GM21360 (cell line): ENCODE results near the gene TRMT10A.
"Not testable (repeated sequence)": the region's sequence is repeated elsewhere in the genome, so short reads cannot be mapped to it uniquely, and the experiment has no call there.

ENCODE experiments used
- ATAC-seq: cut with Tn5 transposase; IDR thresholded peaks from one replicate; pipeline ENCODE4 v1.9.1; 2021; ENCODE audit warnings: mild to moderate bottlenecking, moderate library complexity; ENCODE audit not compliant: unreplicated experiment

The TRMT10A gene

GRCh38 chr4:99564921-99565320, 1.1 kb upstream of the TRMT10A start:
- ATAC-seq = no peak

- ATAC-seq = no peak
These were observed 11.0 kb downstream of the TRMT10A start for GRCh38 chr4:99552872-99553271.

- no peak for ATAC-seq
These were observed 23.4 kb downstream of the TRMT10A start for GRCh38 chr4:99540277-99540939.

GRCh38 chr4:99537674-99538073, 26.2 kb downstream of the TRMT10A start:
- ATAC-seq = no peak

DNA sequence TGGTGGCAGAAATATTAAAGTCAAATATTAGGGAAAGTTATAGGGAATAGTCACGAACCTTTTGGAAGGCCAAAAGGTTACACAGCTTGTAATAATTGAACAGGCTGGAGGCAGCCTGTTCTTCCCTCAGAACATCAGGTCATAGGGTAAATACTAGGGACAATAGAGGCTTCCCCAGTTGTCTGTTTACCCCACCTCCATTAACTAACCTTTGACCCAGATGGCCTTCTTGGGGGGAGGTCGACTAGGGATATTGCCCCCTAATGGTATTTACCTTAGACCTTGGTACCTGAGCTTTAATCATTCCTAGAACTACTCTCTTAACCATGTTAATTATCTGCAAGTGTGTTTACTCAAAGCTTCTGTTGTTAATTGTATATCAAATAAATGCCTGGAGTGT, 27.0 kb downstream of the TRMT10A start:
- ATAC-seq = no peak

DNA sequence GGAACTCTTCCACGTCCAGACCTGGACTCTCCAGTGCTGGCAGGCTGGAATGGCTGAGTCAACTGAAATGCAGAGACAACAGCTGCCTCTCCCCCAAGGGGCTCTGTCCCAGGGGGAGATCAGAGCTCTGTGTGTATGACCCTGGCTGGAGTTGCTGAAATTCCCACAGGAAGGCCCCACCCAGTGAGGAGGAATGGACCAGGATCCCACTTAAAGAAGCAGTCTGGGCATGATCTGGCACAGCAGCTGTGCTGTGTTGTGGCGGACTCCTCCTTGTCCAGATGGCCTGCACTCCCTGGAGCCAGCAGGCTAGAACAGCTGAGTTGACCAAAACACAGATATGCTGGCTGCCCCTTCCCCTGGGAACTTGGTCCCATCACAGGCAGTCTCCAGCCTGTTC, 27.6 kb downstream of the TRMT10A start:
- no peak for ATAC-seq

- ATAC-seq = not testable (repeated sequence)
These were observed 29.1 kb downstream of the TRMT10A start for GRCh38 chr4:99534699-99535098.

DNA sequence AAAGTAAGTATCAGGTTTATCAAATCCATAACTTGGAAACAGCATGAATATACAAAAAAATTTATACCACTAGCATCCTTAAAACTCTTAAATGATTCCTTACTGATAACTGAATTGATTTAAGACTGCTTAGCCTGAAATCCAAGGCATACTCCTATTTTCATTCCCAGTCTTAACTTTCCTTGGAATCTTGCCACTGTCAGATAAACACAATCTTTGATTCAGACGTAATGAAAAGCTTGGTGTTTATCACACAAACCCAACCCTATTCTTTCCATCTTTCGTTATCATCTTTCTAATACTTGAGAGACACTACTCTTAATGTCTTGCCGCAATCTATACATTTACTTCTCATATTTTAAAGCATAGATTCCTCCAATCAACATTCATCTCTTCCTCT, 33.9 kb downstream of the TRMT10A start:
- no peak for ATAC-seq

DNA sequence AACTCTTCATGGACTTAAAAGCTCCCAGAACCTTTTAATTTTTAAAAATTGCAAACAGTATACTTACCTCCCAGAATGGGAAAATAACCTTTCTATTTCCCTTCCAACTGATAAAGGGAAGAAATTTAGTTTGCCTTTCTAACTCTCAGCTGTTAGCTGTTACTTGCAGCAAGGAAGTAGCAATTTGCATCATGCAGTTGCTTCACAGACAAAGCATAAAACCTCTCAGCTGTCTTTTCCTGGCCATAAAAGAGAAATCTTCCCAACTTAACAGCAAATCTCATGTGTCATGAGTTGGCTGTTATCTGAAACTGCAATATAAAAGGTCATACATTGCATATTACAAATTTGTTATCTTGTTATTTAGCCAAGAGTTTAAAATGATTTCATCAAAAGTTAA, 34.6 kb downstream of the TRMT10A start:
- no peak for ATAC-seq

GRCh38 chr4:99518601-99519295, 45.1 kb downstream of the TRMT10A start:
- no peak for ATAC-seq

DNA sequence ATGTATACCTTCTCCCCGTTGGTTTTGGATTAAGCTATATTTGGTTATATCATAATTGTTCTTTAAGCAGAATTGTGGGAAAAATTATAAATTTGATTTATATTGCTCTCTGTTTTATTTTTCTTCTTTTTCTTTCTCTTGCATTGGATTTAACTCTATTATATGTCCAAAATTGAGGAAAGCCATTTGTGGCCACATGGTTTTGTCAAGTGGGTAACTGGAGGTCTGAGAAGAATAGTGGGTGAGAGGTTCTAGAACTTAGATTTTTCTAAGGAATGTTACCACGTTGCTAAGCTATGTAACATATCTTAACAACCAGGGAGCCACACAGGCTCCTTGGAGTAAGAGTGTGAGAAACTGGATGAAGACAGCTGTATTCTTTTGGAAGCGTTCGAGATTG, 53.1 kb downstream of the TRMT10A start, which contains the start of gene C4orf17:
C4orf17 (plus strand) TSS at position 301 of the 400 bp plus-strand sequence. CDS start 2,061 bp downstream, outside the sequence.
- no peak for ATAC-seq

- no peak for ATAC-seq
These were observed 56.1 kb downstream of the TRMT10A start for GRCh38 chr4:99507762-99508161.

- no peak for ATAC-seq
These were observed 56.5 kb downstream of the TRMT10A start for GRCh38 chr4:99507349-99507748.

DNA sequence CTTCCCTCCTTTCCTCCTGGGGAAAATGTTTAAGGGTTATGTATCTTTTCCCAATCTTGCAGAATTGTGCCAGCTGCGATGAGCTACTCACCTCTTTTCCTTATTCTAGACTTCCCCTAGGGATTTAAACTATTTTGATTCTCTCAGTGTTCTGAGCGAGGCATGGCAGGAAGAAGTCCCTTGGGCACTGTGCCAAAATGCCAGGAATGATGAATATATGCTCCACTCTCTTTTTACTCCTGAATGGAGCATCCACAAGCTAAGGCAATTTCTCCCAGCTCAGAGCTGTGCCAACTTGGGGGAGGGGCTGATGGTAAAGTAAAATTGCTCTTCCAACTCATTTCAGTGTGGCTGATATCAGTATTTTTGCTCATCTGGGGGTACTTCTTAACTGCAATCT, 57.1 kb downstream of the TRMT10A start:
- ATAC-seq = no peak

DNA sequence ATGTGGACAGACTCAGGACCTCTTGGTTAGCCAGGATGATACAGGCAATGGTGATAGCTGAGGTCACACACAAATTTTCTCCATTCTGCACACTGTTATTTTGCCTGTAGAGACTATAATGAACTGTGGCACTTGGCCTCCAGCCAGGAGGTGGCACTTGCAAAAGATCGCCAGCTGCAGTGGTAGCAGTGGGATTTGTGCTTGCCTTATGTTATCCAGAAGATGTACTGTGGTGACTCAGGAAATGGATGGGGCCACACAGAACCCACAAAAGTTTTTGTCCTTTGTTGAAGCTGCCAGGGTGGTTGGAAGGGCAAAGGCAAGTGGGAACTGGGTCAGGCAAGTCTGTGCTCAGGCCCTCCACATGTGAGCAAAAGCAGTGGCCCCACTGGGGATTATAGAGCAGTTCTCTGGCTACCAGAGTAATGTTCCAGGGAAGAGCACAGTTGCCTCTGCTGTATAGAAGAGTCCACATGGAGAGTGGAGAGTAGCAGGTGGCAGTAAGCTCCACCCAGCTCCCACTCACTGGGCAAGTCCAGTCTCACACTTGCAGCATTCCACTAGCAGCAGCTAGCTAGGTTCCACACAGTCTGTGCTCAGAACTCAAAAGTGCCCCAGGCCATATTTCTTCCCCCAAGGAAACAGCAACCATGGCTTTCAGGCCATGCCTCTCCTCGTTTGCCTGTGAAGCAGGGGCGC, 58.9 kb downstream of the TRMT10A start:
- no peak for ATAC-seq
